Right lung (tissue), 5 donors: ENCODE measurements around the gene HECW1. TPM values are rescaled to one million over a fixed set of nuclear protein-coding genes. Genes with fewer than 3 reads are reported as not detected.

Experiments
- DNase-seq, 2 donors: peaks; one replicate each; pipeline ENCODE4 v3.0.0-alpha.2; 2013
- polyA plus RNA-seq, 5 donors: library from polyadenylated mRNA; unstranded; fragments of 120-200 nt; gene quantifications; one replicate each; pipeline versions ENCODE4 v1.2.1 to v1.2.3, GENCODE V29; 2013; ENCODE audit warnings: inconsistent platforms in 1 of 5, low replicate concordance in 1 of 5; ENCODE audit not compliant: insufficient read length in 5 of 5, insufficient read depth in 1 of 5

The HECW1 gene
- polyA plus RNA-seq, 5 donors: 1.9 to 3.6 (median 3.4) TPM

GRCh38 chr7:43260980-43261878 is 148.8 kb downstream of the HECW1 start:
- DNase-seq: peak; percentile 38 to 58

DNA sequence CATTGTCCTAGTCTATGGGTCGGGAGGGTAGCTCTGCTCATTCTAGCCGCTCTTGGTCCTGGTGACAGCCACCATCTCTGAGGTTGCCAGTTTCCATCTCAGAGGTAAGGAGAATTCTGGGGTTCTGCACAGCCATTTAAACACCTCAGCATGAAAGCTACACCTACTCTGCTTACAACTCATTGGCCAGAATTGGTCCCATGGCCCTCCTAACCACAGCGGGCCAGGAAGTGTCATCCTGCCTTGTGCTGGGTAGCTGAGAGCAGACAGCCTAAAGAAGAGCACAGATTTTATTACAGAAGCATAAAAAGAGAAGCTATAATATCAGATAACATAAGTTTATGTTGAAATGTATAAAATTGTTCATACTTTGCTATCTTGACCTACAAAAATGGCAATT is 152.7 kb downstream of the HECW1 start:
- DNase-seq: no peak

- no peak for DNase-seq
These were observed 161.7 kb downstream of the HECW1 start for GRCh38 chr7:43273939-43274719.

DNA sequence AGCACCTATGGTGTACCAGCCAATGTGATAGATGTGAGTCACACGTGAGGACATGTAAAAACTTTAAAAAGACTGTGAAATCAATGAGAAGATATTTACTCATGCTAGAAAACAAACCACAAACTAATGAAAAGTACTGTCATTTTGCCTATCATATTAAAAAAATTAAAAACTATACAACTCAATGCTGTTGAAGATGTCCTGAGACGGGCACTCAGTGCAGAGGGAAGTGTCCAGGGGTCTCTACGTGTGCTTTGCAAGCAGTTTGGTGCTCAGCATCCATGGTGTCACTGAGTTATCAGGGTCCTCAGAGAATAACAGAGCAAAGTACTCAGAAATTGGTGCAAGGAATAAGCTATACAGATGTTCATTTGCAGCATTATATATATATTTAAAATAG is 162.3 kb downstream of the HECW1 start:
- no peak for DNase-seq

- DNase-seq: no peak
These were observed 164.1 kb downstream of the HECW1 start for GRCh38 chr7:43276547-43276946.

DNA sequence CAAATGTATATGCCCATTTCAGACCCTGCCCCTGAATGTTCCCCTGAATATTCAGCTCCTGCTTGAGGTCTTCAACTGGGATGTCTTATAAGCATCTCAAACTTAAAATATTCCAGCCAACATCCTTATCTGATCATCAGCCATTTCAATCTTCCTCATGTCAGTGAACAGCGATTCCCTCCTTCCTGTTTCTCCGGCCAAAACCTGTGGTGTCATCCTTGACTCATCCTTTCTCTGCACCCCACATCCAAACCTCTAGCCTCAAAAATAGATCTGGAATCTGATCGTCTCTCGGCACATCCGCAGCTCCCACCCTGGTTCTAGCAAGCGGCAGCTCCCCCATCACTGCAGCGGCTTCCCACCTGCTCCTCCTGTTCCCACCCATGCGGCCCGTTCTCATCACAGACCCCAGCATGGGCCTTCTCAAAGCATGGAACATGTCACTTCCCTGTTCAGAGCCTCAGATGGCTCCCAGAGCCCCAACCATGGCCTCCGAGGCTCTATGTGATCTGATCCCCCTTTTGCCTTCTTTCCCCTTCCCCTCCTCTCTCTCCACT is 165.7 kb downstream of the HECW1 start:
- no peak for DNase-seq

DNA sequence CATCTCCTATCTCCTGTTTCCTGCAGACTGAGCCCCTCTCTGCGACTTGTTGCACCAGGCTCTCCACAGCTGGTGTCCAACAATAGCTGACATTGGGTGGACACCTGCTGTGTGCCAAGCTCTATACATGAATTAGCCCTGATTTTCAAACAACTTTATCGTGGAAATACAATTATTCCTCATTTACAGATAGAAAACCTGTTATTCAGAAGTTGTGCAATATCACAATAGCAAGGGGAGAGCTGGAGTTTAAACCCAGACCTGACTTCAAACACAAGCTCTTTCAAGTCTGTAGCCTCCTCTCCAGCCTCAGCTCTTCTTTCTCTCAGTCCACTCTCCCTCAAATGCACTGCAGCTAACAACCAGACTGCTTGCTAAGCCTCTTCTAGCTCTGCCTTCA is 168.8 kb downstream of the HECW1 start:
- no peak for DNase-seq

- no peak for DNase-seq
These were observed 171.3 kb downstream of the HECW1 start for GRCh38 chr7:43283706-43284105.

DNA sequence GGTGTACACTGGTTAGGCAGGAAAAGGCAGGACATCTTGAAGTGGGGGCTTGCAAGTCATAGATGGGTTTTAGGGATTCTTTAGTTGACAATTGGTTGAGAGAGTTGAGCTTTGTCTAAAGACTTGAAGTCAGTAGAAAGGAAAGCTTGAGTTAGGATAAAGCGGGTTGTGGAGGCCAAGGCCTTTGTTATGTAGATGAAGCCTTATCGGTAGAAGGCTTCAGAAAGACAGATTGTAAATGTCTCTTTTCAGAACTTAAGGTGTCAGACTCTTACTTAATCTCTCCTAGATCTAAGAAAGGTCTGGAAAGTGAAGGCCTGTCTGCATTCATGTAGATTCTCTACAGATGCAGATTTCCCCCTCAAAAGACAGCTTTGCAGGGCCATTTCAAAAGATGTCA is 177.4 kb downstream of the HECW1 start:
- no peak for DNase-seq

DNA sequence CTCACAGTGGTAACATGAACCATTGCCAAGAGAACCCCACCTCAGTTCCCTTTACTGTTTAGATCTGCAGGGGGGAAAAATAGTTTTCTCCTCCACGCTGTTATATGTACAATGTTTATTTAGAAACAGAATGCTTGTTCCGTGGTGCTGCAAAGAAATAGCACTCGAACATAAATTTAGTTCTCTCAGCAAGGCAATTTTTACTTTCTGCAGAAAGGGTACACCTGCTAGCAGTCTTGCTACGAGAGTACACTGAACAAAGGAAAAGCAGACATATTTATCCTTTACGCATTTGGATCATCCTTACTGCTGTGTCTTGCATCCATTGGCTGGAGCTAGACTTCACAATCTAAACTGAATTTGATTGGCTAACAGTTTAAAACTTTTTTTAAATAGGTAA is 178.5 kb downstream of the HECW1 start:
- no peak for DNase-seq

DNA sequence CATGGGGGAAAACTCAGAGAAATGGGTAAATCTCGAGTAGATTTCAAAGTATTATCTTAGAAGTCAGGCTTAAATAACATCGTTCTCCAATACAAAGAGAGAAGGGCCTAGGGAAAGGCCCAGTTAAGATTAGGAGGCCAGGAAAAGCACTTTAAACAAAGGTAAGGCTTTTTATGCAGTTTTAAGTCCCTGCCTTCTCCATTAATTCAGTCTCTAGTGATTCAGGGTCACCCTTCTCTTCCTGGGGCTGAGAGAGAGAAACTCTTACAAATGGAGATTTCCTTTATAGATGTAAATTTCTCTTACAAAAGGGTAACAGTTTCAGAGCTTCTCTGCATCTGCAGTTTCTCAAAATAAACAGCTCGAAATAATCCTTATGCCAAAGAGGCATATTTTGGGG is 179.3 kb downstream of the HECW1 start:
- no peak for DNase-seq

DNA sequence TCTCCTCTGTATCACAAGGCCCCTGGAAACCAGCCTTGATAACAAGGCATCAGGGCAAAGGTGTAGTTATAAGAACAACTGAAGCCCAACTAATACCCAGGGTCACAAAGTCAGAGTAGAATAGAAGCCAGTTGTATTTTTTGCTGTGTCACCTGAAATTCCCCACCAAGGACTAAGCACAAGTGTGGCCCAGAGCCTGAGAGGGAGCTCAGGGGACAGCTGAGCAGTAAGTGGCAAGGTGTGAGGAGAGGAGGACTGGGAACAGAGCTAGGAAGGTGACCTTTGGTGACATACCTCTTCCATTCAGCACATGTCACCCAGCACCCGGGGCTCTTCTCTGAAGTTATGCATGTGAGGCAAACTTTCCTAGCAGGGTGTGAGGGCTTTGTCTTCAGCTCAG is 179.9 kb downstream of the HECW1 start:
- DNase-seq: no peak

DNA sequence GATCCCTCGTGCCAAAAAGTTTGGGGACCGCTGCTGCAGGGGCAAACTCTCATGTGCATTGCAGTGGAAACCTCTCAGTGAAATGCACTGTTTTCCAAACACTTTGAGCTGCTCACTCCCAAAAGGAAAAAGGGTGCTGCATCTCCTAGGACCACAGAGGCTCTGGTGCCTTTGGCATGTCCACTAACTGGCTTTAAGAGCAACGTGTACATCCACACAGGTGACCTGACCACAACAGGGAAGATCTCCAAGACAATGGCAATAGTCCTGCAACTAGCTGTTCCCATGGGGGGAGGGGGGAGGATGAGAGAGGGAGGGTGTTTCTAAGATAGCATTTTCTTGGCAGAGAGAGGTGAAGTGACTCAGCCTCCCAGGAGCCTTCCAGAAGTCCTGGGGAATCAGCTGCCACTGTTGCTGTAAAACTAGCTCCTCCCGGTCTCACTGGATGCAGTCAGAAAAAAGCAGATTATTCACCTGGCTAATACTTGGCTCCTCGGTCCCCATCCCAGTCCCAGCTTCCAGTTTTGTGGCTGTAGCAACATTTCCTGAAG is 181.7 kb downstream of the HECW1 start:
- DNase-seq: no peak

GRCh38 chr7:43295429-43295828 is 183.0 kb downstream of the HECW1 start:
- no peak for DNase-seq

DNA sequence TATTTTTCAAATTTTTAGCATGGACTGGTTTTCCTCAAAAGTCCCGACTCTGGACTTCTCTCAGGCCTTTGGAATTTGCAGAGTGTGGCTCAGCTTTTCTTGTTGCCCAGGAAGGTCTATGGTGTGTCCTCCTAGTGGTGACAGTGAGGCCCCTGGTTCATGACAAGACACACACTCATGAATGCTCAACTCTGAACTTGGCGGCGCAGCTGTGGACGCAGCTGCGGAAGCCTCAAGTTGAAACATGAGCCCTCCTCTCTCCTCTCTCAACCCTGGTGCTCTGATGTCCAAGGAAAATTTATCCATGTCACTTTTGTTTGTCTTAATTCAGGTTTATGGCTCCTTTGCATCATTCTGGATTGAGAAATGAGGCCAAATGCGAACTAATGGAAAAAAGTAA is 183.9 kb downstream of the HECW1 start:
- no peak for DNase-seq

DNA sequence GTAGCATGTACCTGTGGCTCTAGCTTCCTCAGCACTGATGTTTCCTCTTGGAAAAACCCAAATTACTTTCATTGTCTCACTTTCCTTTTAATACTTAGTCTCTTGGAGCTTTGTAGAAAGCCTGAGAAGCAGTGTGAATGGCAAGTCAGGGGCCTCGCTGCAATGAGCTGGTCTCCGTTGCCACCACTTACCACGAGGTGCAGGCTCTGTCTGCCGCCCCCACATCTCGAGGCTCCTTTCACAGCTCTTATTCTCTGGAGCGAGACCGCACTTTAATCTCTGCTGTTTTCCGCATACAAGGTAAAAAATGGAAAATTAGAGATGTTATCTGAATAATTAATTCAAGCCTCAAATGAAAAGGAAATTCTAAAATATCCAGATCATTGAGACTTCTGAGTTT is 186.2 kb downstream of the HECW1 start:
- no peak for DNase-seq

GRCh38 chr7:43300121-43300520 is 187.7 kb downstream of the HECW1 start:
- no peak for DNase-seq

- DNase-seq: no peak
These were observed 189.8 kb downstream of the HECW1 start for GRCh38 chr7:43302211-43302711.

DNA sequence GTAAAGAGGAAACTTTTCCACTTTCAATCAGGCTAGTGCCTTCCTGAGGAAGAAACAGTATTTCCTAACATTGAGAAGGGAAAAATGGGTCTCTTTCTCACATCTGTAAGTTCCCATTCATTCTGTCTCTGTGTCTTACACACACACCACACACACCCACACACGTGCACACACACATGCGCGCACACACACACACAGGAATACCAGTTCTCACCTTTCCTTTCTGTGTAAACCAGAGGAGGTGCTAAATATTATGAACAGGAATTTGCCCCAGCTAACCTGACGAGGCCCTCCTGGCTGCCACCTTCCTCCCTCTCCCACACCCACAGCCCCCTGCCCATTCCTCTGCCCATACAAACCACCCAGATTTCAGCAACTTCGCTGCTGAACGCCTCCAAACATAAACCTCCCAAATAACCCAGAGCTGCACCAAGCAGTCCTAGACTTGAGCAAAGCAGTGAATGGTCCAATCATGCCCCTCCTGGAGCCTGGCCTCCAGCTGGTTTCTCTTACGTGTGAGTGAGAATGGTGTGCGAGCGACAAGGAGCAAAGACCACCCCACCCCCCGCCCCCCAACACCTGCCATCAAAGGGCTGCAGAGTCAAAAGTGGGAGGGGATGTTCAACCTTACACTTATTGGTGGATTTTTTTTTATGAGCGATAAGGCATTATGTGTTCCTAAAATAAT is 190.5 kb downstream of the HECW1 start:
- DNase-seq: no peak

DNA sequence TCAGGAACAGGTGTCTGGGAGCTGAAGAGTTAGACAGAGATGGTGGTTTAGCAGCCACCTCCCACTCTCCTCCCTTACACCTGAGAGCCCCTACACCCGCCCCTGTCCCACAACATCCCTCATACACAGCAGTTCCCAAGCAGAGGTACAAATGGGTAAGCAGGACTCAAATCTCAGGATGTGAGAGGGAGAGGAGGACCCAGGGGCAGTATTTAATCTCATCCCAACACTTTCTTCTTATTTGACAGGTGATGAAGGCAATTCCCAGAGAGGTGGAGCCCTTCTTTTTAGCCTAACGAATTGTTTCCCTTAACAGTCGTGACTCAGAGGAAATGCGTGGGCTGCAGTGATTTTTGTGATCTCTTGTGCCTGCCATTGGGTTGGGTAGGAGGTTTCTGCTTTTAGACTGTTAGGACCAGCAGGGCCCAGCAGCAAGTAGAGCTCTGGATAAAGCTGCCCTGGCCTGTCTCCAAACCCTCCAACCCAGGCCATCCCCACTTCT is 191.3 kb downstream of the HECW1 start:
- no peak for DNase-seq

DNA sequence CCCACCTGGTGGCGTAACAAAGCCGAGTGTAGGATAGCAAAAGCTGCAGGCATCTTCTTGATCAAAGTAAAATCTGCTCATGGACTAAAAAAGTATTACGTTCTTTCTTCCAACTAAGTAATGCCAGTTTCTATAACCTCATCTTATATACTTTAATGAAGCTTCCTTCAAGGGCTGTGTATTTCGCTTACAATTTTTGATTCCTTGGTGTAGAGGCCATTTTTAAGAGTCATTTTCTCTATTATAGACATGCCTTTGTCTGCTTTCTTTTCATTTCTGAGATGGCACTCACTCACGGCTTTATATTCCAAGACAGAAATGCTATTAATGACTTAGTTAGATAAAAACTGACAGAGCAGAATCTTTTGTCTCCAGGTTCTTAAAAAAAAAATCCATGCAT is 194.0 kb downstream of the HECW1 start:
- DNase-seq: no peak
